SK-N-SH (cell line): ENCODE measurements around the gene PES1. TPM values are rescaled to one million over a fixed set of nuclear protein-coding genes. Genes with fewer than 3 reads are reported as not detected.

Experiments
- CTCF ChIA-PET: fragments of 300-600, 350-600 bp; formaldehyde crosslinking; extraction: SDS; loops from one replicate; lab custom pipeline; 2021; lab: Yijun Ruan, JAX
- POLR2A ChIA-PET: fragments of 350-600 bp; sonication (Branson Sonifier 250); formaldehyde crosslinking; extraction: SDS; loops from one replicate; lab custom pipeline; 2020; ENCODE audit warnings: antibody characterized with exemption, inconsistent platforms; lab: Yijun Ruan, JAX
- DNase-seq: peaks from one replicate; pipeline ENCODE4 v3.0.0; 2012
- H2AFZ ChIP-seq: fragments of 200-600 bp; sonication (generic); 2 replicates; pipeline ENCODE4 v1.8.1; 2016; ENCODE audit warnings: antibody characterized with exemption, mild to moderate bottlenecking, low read depth
- H3F3A ChIP-seq: fragments of 200-600 bp; sonication (generic); replicated peaks from 2 replicates; pipeline ENCODE3; 2016; ENCODE audit warnings: antibody characterized with exemption, mild to moderate bottlenecking; ENCODE audit not compliant: insufficient read depth
- H3K27ac ChIP-seq, 2 experiments: fragments of 200-500 bp in 1 of 2; fragments of 200-600 bp in 1 of 2; sonication (Bioruptor generic) in 1 of 2; sonication (generic), shearing (Covaris generic) in 1 of 2; 2 replicates each; pipeline versions ENCODE4 v1.5.1 to v1.6.1; 2014 to 2016; ENCODE audit warnings: low read depth in 2 of 2, inconsistent platforms in 1 of 2, low read length in 1 of 2, mild to moderate bottlenecking in 1 of 2, mixed read lengths in 1 of 2
- H3K27me3 ChIP-seq: fragments of 200-600 bp; sonication (generic), shearing (Covaris generic); 2 replicates; pipeline ENCODE4 v1.6.1; 2016; ENCODE audit warnings: mixed run types; ENCODE audit not compliant: insufficient read depth
- H3K36me3 ChIP-seq, 2 experiments: fragments of 200-500 bp in 1 of 2; fragments of 200-600 bp in 1 of 2; sonication (Bioruptor generic) in 1 of 2; sonication (generic) in 1 of 2; replicated peaks in 1 of 2; 2 replicates each; pipeline versions ENCODE3 to v1.5.1; 2014 to 2016; ENCODE audit warnings: low read length in 1 of 2, mild to moderate bottlenecking in 1 of 2; ENCODE audit not compliant: insufficient read depth in 2 of 2, control insufficient read depth in 1 of 2
- H3K4me1 ChIP-seq, 2 experiments: fragments of 200-500 bp in 1 of 2; fragments of 200-600 bp in 1 of 2; sonication (Bioruptor generic) in 1 of 2; sonication (generic), shearing (Covaris generic) in 1 of 2; 2 replicates each; pipeline versions ENCODE4 v1.5.1 to v1.6.1; 2014 to 2016; ENCODE audit warnings: low read depth in 1 of 2, low read length in 1 of 2, mixed run types in 1 of 2; ENCODE audit not compliant: insufficient read depth in 2 of 2, control insufficient read depth in 1 of 2
- H3K4me2 ChIP-seq: fragments of 200-600 bp; sonication (generic), shearing (Covaris generic); 2 replicates; pipeline ENCODE4 v1.6.1; 2017; ENCODE audit warnings: mixed run types
- H3K4me3 ChIP-seq, 2 experiments: fragments of 200-500 bp in 1 of 2; fragments of 200-600 bp in 1 of 2; sonication (Bioruptor generic) in 1 of 2; sonication (generic), shearing (Covaris generic) in 1 of 2; 2 replicates each; pipeline versions ENCODE4 v1.5.1 to v1.8.1; 2014 to 2016; ENCODE audit warnings: low read depth in 2 of 2, inconsistent platforms in 1 of 2, low read length in 1 of 2, mild to moderate bottlenecking in 1 of 2, mixed read lengths in 1 of 2, moderate library complexity in 1 of 2
- H3K79me2 ChIP-seq: fragments of 200-600 bp; sonication (generic); 2 replicates; pipeline ENCODE4 v1.8.1; 2017; ENCODE audit warnings: mild to moderate bottlenecking; ENCODE audit not compliant: insufficient read depth
- H3K9ac ChIP-seq: fragments of 200-600 bp; sonication (generic); 2 replicates; pipeline ENCODE4 v1.6.1; 2017; ENCODE audit warnings: mixed run types
- H3K9me2 ChIP-seq: fragments of 200-600 bp; sonication (generic); 2 replicates; pipeline ENCODE4 v1.6.1; 2017; ENCODE audit warnings: mixed run types
- H3K9me3 ChIP-seq: fragments of 200-600 bp; sonication (generic); 2 replicates; pipeline ENCODE4 v1.6.1; 2017; ENCODE audit warnings: mixed run types, mild to moderate bottlenecking, moderate library complexity
- H4K20me1 ChIP-seq: fragments of 200-600 bp; sonication (generic); 2 replicates; pipeline ENCODE4 v1.6.1; 2017; ENCODE audit warnings: mild to moderate bottlenecking, mixed run types; ENCODE audit not compliant: insufficient read depth
- CHD2 ChIP-seq: fragments of 150-350 bp; IDR thresholded peaks from 2 replicates; pipeline ENCODE4 v1.6.1; 2018; ENCODE audit warnings: low read length; ENCODE audit not compliant: partially characterized antibody
- ELF1 ChIP-seq: IDR thresholded peaks from 2 replicates; pipeline ENCODE4 v1.4.0; 2012
- EP300 ChIP-seq, 2 experiments: IDR thresholded peaks; 2 replicates each; pipeline versions ENCODE4 v1.4.0 to v1.6.1; 2012; ENCODE audit warnings: borderline replicate concordance in 1 of 2, low read depth in 1 of 2, low read length in 1 of 2
- EZH2phosphoT487 ChIP-seq: fragments of 200-600 bp; sonication (generic); IDR thresholded peaks from 2 replicates; pipeline ENCODE4 v1.6.1; 2017; ENCODE audit warnings: low read depth, mixed run types, mild to moderate bottlenecking, antibody characterized with exemption, moderate library complexity, borderline replicate concordance
- FOSL2 ChIP-seq: IDR thresholded peaks from 2 replicates; pipeline ENCODE4 v1.4.0; 2012; ENCODE audit warnings: low read depth, mild to moderate bottlenecking, moderate library complexity, borderline replicate concordance
- JUND ChIP-seq: IDR thresholded peaks from 2 replicates; pipeline ENCODE4 v1.4.0; 2012
- PBX3 ChIP-seq: IDR thresholded peaks from 2 replicates; pipeline ENCODE4; 2012
- REST ChIP-seq: IDR thresholded peaks from 2 replicates; pipeline ENCODE4 v1.6.1; 2012; ENCODE audit warnings: mild to moderate bottlenecking, low read depth, low read length, moderate library complexity
- RFX5 ChIP-seq: IDR thresholded peaks from 2 replicates; pipeline ENCODE4 v1.6.1; 2012; ENCODE audit warnings: mild to moderate bottlenecking, improper control_type of control experiment, low read length
- RXRA ChIP-seq: IDR thresholded peaks from 2 replicates; pipeline ENCODE4 v1.4.0; 2012; ENCODE audit warnings: low read depth, mild to moderate bottlenecking, borderline replicate concordance
- SMC3 ChIP-seq: IDR thresholded peaks from 2 replicates; pipeline ENCODE4 v1.6.1; 2012; ENCODE audit warnings: low read depth, low read length, improper control_type of control experiment
- TAF1 ChIP-seq: IDR thresholded peaks from 2 replicates; pipeline ENCODE4 v1.6.1; 2012; ENCODE audit warnings: low read depth, mild to moderate bottlenecking, low read length, moderate library complexity, borderline replicate concordance
- USF1 ChIP-seq: IDR thresholded peaks from 2 replicates; pipeline ENCODE4 v1.4.0; 2012; ENCODE audit warnings: low read depth, borderline replicate concordance
- USF2 ChIP-seq: fragments of 150-350 bp; IDR thresholded peaks from 2 replicates; pipeline ENCODE4 v1.6.1; 2017; ENCODE audit warnings: antibody characterized with exemption, low read length, low read depth, borderline replicate concordance
- YY1 ChIP-seq: IDR thresholded peaks from 2 replicates; pipeline ENCODE4 v1.4.0; 2012; ENCODE audit warnings: low read depth, mild to moderate bottlenecking
- WGBS: methylation state at CpG from one replicate; pipeline ENCODE4 v1.1.6; 2017; ENCODE audit warnings: low lambda C conversion rate; 5-methylcytosine and 5-hydroxymethylcytosine counted together
- polyA plus RNA-seq, 3 experiments: library from polyadenylated mRNA; depleted of rRNA; stranded (reverse); fragments of >200 nt; gene quantifications; 2 replicates each; pipeline ENCODE4 v1.2.3, GENCODE V29; 2012
- TF ChIP-seq, protein P1 (sequence below): fragments of 200-600 bp; sonication (generic); IDR thresholded peaks from 2 replicates; pipeline ENCODE4 v1.6.1; 2017; ENCODE audit warnings: antibody characterized with exemption, mild to moderate bottlenecking, moderate library complexity

PES1 gene
- polyA plus RNA-seq, 1 of the 3 experiments (the other 2 are of a cell fraction) = 109 TPM

DNA sequence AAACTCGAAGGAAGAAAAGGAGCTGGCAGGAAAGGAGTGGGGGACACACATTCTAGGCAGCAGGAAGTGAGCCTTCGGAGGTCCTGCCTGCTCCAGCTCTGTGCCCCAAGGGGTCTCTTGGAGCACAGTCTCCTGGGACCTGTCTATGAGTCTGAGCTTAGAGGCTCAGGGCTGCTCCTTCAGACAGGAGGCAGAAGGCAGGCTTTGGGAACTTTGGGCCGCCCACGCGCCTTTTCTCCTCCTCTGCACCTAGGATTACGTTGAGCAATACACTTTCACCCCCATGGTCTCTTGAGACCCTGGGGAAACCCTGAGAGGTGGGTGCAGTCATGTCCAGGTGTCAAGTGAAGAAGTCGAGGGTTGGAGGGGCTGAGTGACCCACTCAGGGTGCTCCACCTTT lies 16.2 kb upstream of the PES1 start:
- TF ChIP-seq JUND = no peak
- TF ChIP-seq ELF1 = no peak
- TF ChIP-seq PBX3 = no peak
- no peak for TF ChIP-seq RFX5
- TF ChIP-seq TAF1 = no peak
- TF ChIP-seq USF2 = no peak
- no peak for TF ChIP-seq USF1
- no peak for TF ChIP-seq FOSL2
- no peak for DNase-seq
- no peak overlapping the region for H2AFZ ChIP-seq
- no peak overlapping the region for H3K27ac ChIP-seq
- no peak overlapping the region for H3K4me3 ChIP-seq
- no peak overlapping the region for H3K9ac ChIP-seq
- H3K79me2 ChIP-seq = no peaks in the 10 kb centered on the region
- no peak overlapping the region for H3K4me2 ChIP-seq
- H3K4me1 ChIP-seq = peaks cover 10 to 15% of the 10 kb centered on the region in 2 experiments; a peak in 2 of 4 replicates
- H3K27me3 ChIP-seq = no peaks in the 10 kb centered on the region
- H3K36me3 ChIP-seq = no peaks in the 10 kb centered on the region
- H4K20me1 ChIP-seq = no peaks in the 10 kb centered on the region
- no peaks in the 10 kb centered on the region for H3K9me2 ChIP-seq
- 87% methylated on average over 7 of the region's 7 CpGs for WGBS
- no peaks in the 10 kb centered on the region for H3K9me3 ChIP-seq
- ChIA-PET POLR2A (interaction anchor here (1.0 kb wide), 1 partner anchor 16 kb away, joined by 3 read pairs; the partner anchor contains the start of gene PES1), CTCF (interaction anchor here (0.8 to 4.1 kb wide), 5 partner anchors 8 to 311 kb away, joined by 3 to 24 read pairs (median 6); partner anchors contain the start of genes MTFP1 and SLC35E4)
- H3F3A ChIP-seq = peaks cover 4% of the 10 kb centered on the region

DNA sequence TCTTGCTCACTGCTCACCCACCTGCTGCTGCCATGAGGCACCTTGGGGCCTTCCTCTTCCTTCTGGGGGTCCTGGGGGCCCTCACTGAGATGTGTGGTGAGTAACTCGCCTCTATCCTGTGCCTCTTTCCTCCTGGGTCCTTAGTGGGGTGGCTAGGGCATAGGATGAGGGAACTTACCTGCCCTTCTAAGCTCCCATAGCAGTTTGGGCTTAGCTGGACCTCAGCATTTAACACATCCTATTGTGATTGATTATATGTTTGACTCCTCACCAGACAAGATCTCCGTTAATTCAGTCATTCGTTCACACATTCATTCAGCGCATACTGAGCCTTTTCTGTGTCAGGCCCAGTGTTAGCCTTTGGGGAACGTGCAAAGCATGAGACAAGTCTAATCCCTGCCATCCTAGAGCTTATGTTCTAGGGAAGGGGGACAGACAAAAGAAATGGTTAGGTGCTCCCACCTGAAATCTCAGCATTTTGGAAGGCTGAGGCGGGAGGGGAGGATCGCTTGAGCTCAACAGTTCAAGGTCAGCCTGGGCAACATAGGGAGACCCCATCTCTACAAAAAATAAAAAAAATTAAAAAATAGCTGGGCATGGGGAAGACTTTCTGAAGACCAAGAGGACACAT lies 15.7 kb upstream of the PES1 start:
- Histone ChIP-seq H3K4me1 (peaks cover 10 to 15% of the 10 kb centered on the region in 2 experiments; a peak in 2 of 4 replicates), H3K4me3 (peak overlapping the region; percentile 53 to 56; a peak in 3 of 4 replicates), H3K9ac (no peak overlapping the region), H3F3A (peaks cover 4% of the 10 kb centered on the region), H3K27me3 (no peaks in the 10 kb centered on the region), H3K79me2 (no peaks in the 10 kb centered on the region), H3K9me2 (no peaks in the 10 kb centered on the region), H3K36me3 (no peaks in the 10 kb centered on the region), H2AFZ (peak overlapping the region; percentile 94), H4K20me1 (no peaks in the 10 kb centered on the region), H3K27ac (peak overlapping the region in 1 of 2 experiments; percentile 64; a peak in 2 of 4 replicates), H3K9me3 (no peaks in the 10 kb centered on the region), H3K4me2 (peak overlapping the region; percentile 82)
- DNase-seq = no peak
- 93% methylated on average over 7 of the region's 7 CpGs for WGBS
- ChIA-PET CTCF (interaction anchor here (0.6 to 4.1 kb wide), 8 partner anchors 9 to 1690 kb away, joined by 3 to 24 read pairs (median 6); partner anchors contain the start of genes MTFP1 and SLC35E4), POLR2A (interaction anchor here (1.0 kb wide), 2 partner anchors 10 to 16 kb away, joined by 3 read pairs; partner anchors contain the start of gene PES1)
- TF ChIP-seq SMC3 (no peak), EP300 (IDR thresholded peaks at IDR 0.05; ENCODE audit: borderline replicate concordance in 1 of 2, low read depth in 1 of 2, low read length in 1 of 2) (no peak), CHD2 (no peak), REST (no peak), YY1 (no peak), EZH2phosphoT487 (no peak), USF2 (no peak), RXRA (no peak)
- TF ChIP-seq, protein P1, sequence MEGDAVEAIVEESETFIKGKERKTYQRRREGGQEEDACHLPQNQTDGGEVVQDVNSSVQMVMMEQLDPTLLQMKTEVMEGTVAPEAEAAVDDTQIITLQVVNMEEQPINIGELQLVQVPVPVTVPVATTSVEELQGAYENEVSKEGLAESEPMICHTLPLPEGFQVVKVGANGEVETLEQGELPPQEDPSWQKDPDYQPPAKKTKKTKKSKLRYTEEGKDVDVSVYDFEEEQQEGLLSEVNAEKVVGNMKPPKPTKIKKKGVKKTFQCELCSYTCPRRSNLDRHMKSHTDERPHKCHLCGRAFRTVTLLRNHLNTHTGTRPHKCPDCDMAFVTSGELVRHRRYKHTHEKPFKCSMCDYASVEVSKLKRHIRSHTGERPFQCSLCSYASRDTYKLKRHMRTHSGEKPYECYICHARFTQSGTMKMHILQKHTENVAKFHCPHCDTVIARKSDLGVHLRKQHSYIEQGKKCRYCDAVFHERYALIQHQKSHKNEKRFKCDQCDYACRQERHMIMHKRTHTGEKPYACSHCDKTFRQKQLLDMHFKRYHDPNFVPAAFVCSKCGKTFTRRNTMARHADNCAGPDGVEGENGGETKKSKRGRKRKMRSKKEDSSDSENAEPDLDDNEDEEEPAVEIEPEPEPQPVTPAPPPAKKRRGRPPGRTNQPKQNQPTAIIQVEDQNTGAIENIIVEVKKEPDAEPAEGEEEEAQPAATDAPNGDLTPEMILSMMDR = no peak
